DND-41 (cell line): ENCODE measurements around the gene UPK3BL1.
"Not testable (repeated sequence)": the region's sequence is repeated elsewhere in the genome, so short reads cannot be mapped to it uniquely, and the experiment has no call there.

ENCODE experiments used
- CTCF ChIP-seq: IDR thresholded peaks from 2 replicates; pipeline ENCODE4 v1.5.1; 2012; ENCODE audit warnings: borderline replicate concordance, low read length, moderate library complexity, mild to moderate bottlenecking; ENCODE audit not compliant: poor library complexity, severe bottlenecking; ENCODE audit errors: extremely low read depth
- EZH2 ChIP-seq: IDR thresholded peaks from 3 replicates; pipeline ENCODE4 v1.6.1; 2012; ENCODE audit warnings: borderline replicate concordance, low read depth, mild to moderate bottlenecking, moderate library complexity, low read length, inconsistent platforms; ENCODE audit not compliant: severe bottlenecking

DNA sequence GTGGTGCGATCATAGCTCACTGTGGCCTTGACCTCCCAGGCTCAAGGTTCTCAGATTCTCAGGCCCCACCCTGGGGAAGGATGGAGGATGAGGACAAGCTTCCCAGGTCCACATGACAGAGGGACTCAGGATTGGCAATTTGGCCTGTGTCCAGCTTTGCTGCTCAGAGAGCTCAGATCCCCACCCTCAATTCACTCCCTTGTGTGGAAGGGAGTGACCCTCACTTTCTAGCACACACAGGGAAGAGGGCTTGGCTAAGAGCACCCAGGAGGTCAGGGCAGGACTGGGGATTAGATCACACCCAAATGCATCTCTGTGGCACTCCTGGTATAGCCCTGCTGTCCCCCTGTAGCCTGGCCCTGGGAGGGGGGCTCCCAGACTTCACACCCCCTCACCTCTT lies 813 bp upstream of the UPK3BL1 start:
- TF ChIP-seq CTCF, EZH2: not testable (repeated sequence)
